GM18499 (cell line): ENCODE measurements around the gene MAP2K3.
"Not testable (repeated sequence)": the region's sequence is repeated elsewhere in the genome, so short reads cannot be mapped to it uniquely, and the experiment has no call there.

ENCODE experiments used
- ATAC-seq: cut with Tn5 transposase; IDR thresholded peaks from one replicate; pipeline ENCODE4 v1.9.1; 2021; ENCODE audit warnings: moderate number of reproducible peaks; ENCODE audit not compliant: insufficient read depth, unreplicated experiment

MAP2K3 gene

DNA sequence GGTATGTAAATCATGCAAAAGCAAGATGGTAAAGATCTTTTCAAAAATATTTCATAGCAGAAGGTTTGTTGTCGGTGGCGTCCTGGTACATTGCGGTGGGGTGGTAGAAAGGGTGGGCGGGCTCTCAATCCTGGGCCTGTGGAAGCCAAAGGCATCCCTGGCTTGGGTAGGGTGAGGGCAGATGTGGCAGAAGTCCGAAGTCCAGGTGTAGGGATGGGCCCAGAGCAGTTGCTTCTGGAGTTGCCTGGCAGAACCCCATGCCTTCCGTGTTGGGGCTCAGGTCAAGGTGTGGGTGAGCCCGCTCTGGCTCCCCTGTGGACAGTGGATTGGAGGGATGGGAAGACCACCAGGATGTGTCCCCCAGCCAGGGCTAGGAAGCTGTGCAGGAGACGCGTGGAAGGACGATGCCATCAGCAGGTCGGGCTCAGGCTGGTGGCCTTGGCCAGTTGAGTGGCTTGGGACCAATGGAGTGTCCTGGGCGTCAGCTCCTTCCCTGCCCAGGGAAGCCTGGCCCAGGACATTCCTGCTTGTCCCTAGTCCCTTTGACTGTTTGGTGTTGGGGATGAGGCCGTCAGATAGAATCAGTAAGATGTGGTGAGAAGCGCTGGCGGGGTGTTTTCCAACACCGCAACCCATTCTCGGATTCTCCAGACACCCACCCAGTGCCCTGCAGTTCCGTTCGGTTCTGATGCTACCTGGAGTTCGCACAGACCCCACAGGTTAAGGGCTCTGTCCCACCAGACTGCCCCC lies 21.1 kb downstream of the MAP2K3 start:
- not testable (repeated sequence) for ATAC-seq

DNA sequence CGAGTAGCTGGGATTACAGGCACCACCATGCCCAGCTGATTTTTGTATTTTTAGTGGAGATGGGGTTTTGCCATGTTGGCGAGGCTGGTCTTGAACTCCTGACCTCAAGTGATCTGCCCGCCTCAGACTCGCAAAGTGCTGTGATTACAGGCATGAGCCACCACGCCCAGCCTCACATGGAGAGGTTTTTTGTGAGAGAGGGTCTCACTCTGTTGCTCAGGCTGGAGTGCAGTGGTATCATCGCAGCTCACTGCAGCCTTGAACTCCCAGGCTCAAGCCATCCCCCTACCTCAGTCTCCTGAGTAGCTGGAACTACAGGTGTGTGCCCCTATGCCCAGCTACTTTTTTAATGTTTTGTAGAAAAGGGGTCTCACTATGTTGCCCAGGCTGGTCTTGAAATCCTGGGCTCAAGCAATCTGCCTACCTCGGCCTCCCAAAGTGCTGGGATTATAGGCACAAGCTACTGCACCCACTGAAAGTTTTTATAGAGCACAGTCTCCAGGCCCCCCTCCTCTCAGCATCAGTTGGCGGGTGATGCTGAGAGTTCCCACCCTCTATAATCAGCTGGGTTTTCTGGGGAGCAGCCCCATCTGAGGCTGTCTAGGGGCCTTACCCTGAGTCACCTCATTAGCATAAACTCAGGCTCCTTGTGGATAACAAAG lies 22.2 kb downstream of the MAP2K3 start:
- ATAC-seq = not testable (repeated sequence)

DNA sequence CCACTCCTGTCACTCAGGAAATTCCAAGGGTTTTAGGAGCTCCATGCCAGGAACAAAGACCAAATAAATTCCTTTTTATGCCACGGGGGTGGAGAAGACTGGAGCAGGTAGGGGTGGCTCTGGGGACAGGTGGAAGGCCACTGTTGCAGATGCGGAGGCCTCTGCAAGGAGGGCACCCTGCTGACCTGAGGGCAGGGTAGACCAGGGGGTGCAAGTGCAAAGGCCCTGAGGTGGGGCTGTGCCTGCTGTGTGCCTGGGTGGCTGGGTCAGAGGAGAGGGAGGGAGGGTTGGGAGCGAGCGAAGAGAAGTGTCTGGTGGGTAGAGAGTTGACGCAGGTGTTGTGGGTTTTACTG lies 22.7 kb downstream of the MAP2K3 start:
- ATAC-seq = not testable (repeated sequence)

GRCh38 chr17:21308931-21309381 lies 24.4 kb downstream of the MAP2K3 start:
- not testable (repeated sequence) for ATAC-seq

- ATAC-seq = not testable (repeated sequence)
Measured at GRCh38 chr17:21310061-21310765, 25.7 kb downstream of the MAP2K3 start.

DNA sequence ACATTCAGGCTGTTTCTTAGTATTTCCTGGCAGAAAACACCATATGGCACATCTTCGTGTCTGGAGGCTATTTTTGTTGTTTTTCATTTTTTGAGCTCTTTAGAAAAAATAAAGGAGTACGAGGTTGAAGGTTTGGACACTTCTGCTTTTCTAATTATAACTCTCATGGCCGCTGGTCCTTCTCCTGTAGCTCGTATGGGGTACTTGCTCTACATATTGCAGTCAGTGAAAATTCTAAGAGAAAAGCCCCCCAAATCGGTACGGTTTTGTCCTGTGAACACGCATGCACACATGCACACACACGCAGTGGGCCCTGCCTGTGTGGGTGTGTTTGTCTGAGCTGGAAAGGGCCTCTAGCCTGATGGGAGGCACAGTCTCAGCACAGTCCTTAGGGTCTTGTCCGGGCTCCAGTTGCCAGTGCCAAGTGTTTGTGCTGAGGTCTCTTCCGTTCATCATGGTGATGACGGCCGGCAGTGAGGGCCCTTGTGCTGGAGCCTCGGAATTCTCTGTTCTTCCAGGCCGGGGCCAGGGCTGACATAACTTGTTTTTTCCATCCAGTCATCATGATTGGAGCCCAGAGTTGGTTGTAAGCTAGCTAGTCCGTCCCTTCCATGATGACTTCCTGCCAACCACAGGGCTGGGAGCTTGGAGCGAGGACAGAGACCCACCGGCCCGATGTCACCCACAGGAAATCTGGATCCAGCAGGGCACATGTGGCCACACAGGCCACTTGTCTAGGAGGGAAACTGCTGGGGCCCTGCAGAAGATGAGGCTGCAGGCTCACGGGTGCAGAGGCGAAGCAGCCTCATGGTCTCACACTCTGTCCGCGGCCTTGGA lies 26.5 kb downstream of the MAP2K3 start:
- not testable (repeated sequence) for ATAC-seq

DNA sequence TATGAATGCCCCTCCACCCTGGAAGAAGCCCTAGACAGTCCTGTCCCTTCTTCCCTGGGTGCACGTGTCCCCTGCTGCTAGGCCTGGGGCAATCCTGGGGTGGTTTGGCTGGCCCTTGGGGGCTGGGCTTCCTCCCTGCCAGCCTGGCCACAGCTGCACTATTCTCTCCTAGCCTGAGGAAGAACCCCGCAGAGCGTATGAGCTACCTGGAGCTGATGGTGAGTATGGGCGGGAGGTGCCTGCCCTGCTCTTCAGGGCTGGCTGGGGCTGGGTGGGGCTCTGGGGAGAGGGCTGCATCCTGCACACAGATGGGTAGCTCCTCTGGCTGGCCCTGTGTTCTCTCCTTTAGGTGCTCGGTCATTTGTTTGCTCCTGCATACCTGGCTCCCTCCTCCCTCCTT lies 28.8 kb downstream of the MAP2K3 start:
- no peak for ATAC-seq

DNA sequence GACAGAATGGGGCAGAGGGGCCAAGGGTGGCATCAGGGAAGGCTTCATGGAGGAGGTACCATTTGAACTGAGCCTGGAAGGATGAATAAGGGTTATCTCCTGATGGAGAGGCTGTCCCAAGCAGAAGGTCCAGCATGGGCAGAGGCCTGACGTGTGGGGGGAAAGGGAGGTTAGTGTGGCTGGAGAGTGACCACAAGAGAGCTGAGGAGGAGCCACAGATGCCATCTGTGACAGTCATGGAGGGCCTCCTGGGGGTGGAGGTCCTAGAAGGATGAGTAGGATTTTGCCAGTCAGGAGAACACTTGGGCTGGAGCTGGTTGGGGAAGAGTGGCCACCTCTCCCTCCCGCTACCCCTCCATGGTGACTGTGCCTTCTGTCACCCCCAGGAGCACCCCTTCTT lies 29.2 kb downstream of the MAP2K3 start:
- not testable (repeated sequence) for ATAC-seq

DNA sequence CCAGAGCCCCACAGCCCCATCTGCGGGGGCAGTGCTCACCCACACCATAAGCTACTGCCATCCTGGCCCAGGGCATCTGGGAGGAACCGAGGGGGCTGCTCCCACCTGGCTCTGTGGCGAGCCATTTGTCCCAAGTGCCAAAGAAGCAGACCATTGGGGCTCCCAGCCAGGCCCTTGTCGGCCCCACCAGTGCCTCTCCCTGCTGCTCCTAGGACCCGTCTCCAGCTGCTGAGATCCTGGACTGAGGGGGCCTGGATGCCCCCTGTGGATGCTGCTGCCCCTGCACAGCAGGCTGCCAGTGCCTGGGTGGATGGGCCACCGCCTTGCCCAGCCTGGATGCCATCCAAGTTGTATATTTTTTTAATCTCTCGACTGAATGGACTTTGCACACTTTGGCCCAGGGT lies 29.8 kb downstream of the MAP2K3 start:
- not testable (repeated sequence) for ATAC-seq

DNA sequence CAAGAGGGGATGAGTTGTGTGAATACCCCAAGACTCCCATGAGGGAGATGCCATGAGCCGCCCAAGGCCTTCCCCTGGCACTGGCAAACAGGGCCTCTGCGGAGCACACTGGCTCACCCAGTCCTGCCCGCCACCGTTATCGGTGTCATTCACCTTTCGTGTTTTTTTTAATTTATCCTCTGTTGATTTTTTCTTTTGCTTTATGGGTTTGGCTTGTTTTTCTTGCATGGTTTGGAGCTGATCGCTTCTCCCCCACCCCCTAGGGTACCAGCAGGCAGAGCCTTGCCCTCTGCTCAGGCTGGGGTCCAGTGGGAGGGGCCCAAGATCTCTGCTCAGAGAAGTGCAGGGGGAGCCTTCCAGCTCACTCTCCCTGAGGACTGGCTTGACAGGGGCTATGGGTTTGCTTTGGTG lies 30.2 kb downstream of the MAP2K3 start:
- ATAC-seq = not testable (repeated sequence)

- ATAC-seq = not testable (repeated sequence)
Measured at GRCh38 chr17:21315246-21316000, 30.9 kb downstream of the MAP2K3 start.

- ATAC-seq = not testable (repeated sequence)
Measured at GRCh38 chr17:21316212-21316886, 31.8 kb downstream of the MAP2K3 start.

GRCh38 chr17:21316887-21317500 lies 32.5 kb downstream of the MAP2K3 start:
- ATAC-seq = not testable (repeated sequence)

GRCh38 chr17:21317821-21318220 lies 33.3 kb downstream of the MAP2K3 start:
- not testable (repeated sequence) for ATAC-seq

- ATAC-seq = no peak
Measured at GRCh38 chr17:21318439-21318838, 33.9 kb downstream of the MAP2K3 start.

GRCh38 chr17:21318856-21319255 lies 34.3 kb downstream of the MAP2K3 start:
- not testable (repeated sequence) for ATAC-seq

- not testable (repeated sequence) for ATAC-seq
Measured at GRCh38 chr17:21319256-21319655, 34.7 kb downstream of the MAP2K3 start.

GRCh38 chr17:21319686-21320375 lies 35.3 kb downstream of the MAP2K3 start:
- ATAC-seq = not testable (repeated sequence)
